CD4-positive, alpha-beta T cell treated with Interleukin-4 for 4 hours (primary cell): ENCODE results near the gene CDK1.
"Not testable (repeated sequence)": the region's sequence is repeated elsewhere in the genome, so short reads cannot be mapped to it uniquely, and the experiment has no call there.

Experiments used
- DNase-seq: peaks from one replicate; pipeline ENCODE4 v3.0.0-alpha.2; 2020

Gene CDK1

GRCh38 chr10:60818134-60818770 is 40.0 kb downstream of the CDK1 start:
- DNase-seq = no peak

DNA sequence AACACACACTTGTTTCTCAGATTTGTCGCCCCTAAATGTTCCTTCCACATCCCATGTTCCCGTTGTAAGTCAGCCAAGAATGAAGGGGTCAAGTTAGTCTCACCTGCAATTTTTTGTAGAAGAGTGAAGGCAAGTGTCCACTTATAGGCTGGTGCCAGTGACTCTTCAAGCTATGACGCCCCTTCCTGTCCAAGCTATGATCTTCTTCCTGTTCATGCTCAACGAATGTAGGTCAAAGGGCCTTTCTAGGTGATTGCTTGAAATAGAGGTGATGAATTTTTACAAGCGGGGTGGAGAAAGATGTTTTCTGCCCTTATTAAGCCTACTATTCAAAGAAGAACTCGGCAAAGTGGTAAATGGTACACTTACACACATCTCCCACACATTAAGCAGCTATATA is 41.0 kb downstream of the CDK1 start:
- DNase-seq = no peak

DNA sequence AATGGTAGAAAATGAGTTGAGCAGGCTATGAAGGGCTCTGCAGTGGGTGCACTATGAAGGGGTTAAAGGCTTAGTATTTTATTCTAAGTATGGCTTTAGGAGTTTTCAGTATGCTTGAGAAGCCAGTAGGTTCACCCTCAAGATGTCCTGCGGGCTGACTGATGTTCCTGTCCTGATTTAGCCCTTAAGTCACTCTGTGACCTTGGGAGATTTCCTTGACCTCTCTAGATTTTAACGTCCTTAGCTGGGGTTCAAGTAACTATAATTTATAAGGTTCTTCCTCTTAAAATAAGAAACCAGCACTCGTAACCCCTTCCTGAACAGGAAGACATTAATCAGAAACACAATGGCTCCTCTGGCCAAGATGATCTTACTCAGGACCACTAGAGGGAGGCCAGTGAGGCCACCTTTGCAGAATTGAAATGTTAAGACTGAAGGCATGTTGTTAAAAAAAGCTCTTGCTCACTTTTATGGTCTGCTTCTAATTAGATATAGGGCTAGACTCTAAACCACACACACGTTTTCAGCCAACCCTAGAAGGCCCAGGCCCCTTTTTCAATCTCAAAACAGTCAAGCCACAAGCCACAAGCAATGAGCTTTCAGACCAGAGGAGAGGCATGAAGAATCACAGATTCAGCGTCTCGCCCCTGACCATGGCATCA is 41.9 kb downstream of the CDK1 start:
- no peak for DNase-seq

- DNase-seq = no peak
Observed at GRCh38 chr10:60821656-60822055, 43.4 kb downstream of the CDK1 start.

- no peak for DNase-seq
Observed at GRCh38 chr10:60822809-60823208, 44.5 kb downstream of the CDK1 start.

GRCh38 chr10:60823324-60823723 is 45.0 kb downstream of the CDK1 start:
- DNase-seq = no peak

DNA sequence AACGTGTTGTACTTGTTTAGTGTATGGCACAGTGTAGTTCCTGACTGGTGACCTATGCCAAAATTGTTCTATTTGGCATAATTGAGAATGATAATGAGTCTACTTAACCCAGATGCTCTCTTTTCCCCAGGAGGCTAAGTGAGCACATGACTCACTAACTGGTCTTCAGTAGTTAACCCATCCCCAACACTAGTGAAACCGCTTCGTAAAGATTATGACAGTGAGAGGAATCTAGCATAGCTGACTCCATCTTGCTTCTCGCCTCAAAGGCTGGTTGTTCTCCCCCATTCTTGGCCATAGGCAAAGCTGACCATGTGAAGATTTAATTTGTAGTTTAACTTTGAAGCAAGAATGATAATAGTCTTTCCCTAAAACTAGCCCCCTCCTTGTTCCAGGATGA is 47.2 kb downstream of the CDK1 start:
- no peak for DNase-seq

DNA sequence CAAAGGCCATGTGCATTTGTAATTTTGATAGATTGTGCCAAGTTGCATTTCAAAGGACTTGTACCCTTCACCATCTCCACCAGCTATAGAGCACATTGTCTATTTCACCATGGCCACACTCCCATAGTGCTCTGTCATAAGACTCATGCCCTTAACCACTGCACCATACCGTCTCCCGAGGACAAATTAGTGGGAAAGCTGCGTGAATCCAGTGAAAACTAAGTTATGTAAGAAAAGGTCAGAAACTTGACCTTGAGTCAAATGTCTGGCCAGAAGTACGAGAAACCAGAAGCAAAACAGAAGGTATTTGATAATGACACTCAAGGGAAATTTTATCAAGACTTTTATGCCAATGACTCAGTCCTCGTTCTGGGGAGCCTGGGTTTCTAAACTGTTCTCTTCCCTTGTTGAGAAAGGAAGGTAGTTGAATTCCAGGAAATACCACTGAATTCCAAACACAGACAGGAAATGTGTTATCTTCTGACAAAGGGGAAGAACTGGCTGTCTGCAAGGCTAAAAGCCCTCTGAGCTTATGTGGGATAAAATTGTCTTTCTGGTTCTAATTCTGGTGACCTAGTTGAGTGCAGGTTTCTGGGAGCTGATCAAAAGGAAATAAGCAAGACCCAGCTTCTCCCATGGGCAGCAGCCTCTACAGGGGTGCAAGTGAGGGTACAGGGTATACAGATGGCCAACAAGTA is 49.7 kb downstream of the CDK1 start:
- DNase-seq = no peak

GRCh38 chr10:60828489-60828852 is 50.2 kb downstream of the CDK1 start:
- no peak for DNase-seq

GRCh38 chr10:60832136-60832535 is 53.9 kb downstream of the CDK1 start:
- DNase-seq = not testable (repeated sequence)

GRCh38 chr10:60834401-60834800 is 56.1 kb downstream of the CDK1 start:
- DNase-seq = no peak

DNA sequence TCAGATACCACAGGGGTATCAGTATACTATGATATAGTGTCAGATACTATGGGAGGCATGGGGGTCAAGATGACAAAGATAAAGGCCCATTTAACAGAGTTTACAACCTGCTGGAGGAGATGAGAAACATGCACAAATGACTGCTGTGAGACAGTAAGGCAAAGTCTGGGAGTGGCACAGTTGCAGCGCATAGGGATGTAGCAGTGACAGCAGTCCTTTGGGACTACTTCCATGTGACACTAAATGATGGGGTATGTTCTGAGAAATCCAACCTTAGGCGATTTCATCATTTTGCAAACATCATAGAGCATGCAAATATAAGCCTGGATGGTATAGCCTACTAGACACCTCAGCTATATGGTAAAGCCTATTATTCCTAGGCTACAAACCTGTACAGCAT is 56.8 kb downstream of the CDK1 start:
- no peak for DNase-seq

- not testable (repeated sequence) for DNase-seq
Observed at GRCh38 chr10:60841227-60841626, 62.9 kb downstream of the CDK1 start.

DNA sequence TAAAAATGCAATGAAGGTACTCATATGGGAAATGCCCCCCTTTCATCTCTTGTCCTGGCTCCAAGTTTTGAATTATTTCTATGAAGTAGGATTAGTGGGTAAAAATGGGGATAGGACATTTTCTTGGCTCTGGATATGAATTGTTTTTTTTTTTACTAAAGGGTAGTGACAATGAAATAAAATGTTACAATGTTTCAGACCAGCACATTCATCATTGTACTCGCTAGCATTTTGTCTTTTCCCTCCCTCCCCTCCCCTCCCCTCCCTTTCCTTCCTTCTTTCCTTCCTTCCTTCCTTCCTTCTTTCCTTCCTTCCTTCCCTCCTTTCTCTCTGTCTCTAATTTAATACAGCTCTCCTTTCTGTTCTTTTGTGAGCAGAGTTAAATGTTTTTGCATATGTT is 64.4 kb downstream of the CDK1 start:
- DNase-seq = no peak
